Epithelial cell of proximal tubule (primary cell): ENCODE data around the gene AP2A1. TPM values are rescaled to one million over a fixed set of nuclear protein-coding genes. Genes with fewer than 3 reads are reported as not detected.

ENCODE experiments used
- DNase-seq: peaks from one replicate; pipeline ENCODE4 v3.0.0-alpha.2; 2011; ENCODE audit warnings: low read depth
- H3K4me3 ChIP-seq: 2 replicates; pipeline ENCODE4 v1.5.1; 2011; ENCODE audit warnings: low read depth, mild to moderate bottlenecking, low read length
- CTCF ChIP-seq: conservative IDR thresholded peaks from 2 replicates; pipeline ENCODE4 v1.5.1; 2012; ENCODE audit warnings: low read depth, mild to moderate bottlenecking, low read length
- total RNA-seq: library from RNA; depleted of rRNA; stranded (reverse); fragments of >200 nt; gene quantifications from 2 replicates; pipeline ENCODE4 v1.2.3, GENCODE V29; 2015

The AP2A1 gene
- total RNA-seq, 1 donor from 2014 or later, result 103 TPM

- TF ChIP-seq CTCF, result no peak
- DNase-seq, result no peak
- H3K4me3 ChIP-seq, result no peak overlapping the region
Measured at GRCh38 chr19:49848938-49849337, 82.1 kb downstream of the AP2A1 start.

GRCh38 chr19:49849433-49850220 is 82.8 kb downstream of the AP2A1 start:
- no peak for DNase-seq
- TF ChIP-seq CTCF, result no peak
- H3K4me3 ChIP-seq, result peak overlapping the region; percentile 84

GRCh38 chr19:49850221-49850486 is 83.4 kb downstream of the AP2A1 start:
- peak overlapping the region; percentile 84 for H3K4me3 ChIP-seq
- DNase-seq, result no peak
- no peak for TF ChIP-seq CTCF

GRCh38 chr19:49850487-49851342 is 83.9 kb downstream of the AP2A1 start, which contains the start of gene PTOV1:
Gene PTOV1 (plus strand): TSS chr19:49851159.
- peak within 1 kb of the TSS; percentile 84 for H3K4me3 ChIP-seq
- no peak for TF ChIP-seq CTCF
- DNase-seq, result no peak

DNA sequence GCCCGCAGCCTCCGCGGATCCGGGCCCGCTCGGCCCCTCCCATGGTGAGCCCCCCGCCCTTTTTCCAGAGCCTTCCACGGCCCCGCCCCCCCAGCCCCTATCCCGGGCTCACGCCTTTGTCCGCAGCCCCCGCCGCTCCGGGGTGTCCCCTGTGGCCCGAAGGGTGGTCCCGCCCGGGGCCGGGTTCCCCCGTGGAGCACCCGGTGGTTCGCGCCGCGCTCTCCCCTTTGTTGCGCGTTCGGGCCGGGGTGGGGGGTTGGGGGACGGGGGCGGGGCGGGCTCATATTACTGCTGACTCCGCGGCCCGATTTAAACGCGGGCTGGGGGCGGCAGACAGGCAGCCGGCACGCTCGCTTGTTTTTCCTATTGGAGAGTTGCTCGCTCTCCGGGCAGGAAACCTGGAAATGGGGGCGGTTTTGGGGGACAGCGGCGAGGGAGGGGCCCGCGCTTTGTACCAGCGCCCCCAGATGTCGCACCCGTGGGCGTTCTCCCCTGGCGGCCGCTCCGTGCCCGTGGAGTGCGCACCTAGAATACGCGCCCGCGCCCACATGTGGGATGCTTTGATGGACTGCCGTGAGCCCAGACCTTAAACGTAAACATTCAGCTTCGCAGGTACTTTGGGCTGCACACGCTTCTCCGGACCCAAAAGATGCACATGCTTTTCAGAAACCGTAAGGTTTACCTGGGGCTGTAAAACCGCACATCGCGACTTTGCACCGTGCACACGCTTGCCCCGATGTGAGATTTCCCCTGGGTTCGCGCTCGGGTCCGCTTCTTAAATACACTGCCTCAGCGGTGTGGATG is 84.9 kb downstream of the AP2A1 start:
- no peak for TF ChIP-seq CTCF
- DNase-seq, result no peak
- peak overlapping the region; percentile 84 for H3K4me3 ChIP-seq

GRCh38 chr19:49852631-49853126 is 85.9 kb downstream of the AP2A1 start:
- no peak for DNase-seq
- H3K4me3 ChIP-seq, result peak overlapping the region; percentile 84
- TF ChIP-seq CTCF, result no peak
